PC-9 (cell line): ENCODE data around the gene MGLL.

Source experiments
- CTCF ChIP-seq: fragments of 200-600 bp; sonication (generic); conservative IDR thresholded peaks from 2 replicates; pipeline ENCODE4 v1.6.1; 2017; ENCODE audit warnings: mixed run types, antibody characterized with exemption, mild to moderate bottlenecking, moderate library complexity
- EZH2 ChIP-seq: fragments of 200-600 bp; sonication (generic); IDR thresholded peaks from 2 replicates; pipeline ENCODE4 v1.8.0; 2017; ENCODE audit warnings: antibody characterized with exemption, low read depth

DNA sequence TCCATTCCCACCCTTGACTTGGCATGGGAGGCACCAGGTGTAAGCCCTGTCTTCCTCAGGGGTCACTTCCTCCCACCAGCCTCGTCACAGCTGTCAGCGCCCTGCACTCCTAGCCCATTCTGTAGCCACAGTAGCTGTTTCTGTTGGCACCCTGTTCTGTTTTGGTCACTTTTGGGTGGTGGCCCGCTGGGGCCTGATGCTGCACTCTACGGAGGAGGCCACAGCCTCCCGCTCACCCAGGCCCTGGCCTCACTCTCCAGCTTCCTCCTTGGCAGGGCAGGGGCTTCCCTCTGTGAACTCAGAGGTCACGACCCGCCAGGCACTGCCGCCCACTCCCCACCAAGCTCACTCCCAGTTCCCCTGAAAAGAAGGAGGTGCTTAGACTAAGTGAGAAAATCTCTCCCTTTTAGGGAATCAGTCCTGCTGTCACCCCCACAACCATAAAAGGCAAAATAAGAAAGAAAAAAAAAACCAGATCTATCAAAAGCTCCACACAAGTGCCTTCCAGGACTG, 68.4 kb downstream of the MGLL start:
- TF ChIP-seq CTCF (no peak), EZH2 (no peak)
